H7 (cell line): ENCODE results near the gene SLC39A11. TPM values are rescaled to one million over a fixed set of nuclear protein-coding genes. Genes with fewer than 3 reads are reported as not detected.

Source experiments
- DNase-seq: peaks from one replicate; pipeline ENCODE4 v3.0.0; 2012
- H3K27me3 ChIP-seq: 2 replicates; pipeline ENCODE4 v1.6.0; 2011; ENCODE audit warnings: mild to moderate bottlenecking, low read length; ENCODE audit not compliant: control insufficient read depth, insufficient read depth
- H3K36me3 ChIP-seq: replicated peaks from 2 replicates; pipeline ENCODE4 v1.5.1; 2011; ENCODE audit warnings: low read length; ENCODE audit not compliant: control insufficient read depth, insufficient read depth
- H3K4me3 ChIP-seq: 2 replicates; pipeline ENCODE4 v1.5.1; 2011; ENCODE audit warnings: low read depth, mild to moderate bottlenecking, control low read depth, low read length, moderate library complexity; ENCODE audit not compliant: insufficient read depth
- total RNA-seq: library from RNA; depleted of rRNA; stranded (reverse); fragments of >200 nt; shearing (Covaris generic); gene quantifications from 2 replicates; pipeline ENCODE4 v1.2.3, GENCODE V29; 2014; rRNA removed

Gene SLC39A11
- total RNA-seq, 1 experiment from 2014 or later, result 6.8 TPM

DNA sequence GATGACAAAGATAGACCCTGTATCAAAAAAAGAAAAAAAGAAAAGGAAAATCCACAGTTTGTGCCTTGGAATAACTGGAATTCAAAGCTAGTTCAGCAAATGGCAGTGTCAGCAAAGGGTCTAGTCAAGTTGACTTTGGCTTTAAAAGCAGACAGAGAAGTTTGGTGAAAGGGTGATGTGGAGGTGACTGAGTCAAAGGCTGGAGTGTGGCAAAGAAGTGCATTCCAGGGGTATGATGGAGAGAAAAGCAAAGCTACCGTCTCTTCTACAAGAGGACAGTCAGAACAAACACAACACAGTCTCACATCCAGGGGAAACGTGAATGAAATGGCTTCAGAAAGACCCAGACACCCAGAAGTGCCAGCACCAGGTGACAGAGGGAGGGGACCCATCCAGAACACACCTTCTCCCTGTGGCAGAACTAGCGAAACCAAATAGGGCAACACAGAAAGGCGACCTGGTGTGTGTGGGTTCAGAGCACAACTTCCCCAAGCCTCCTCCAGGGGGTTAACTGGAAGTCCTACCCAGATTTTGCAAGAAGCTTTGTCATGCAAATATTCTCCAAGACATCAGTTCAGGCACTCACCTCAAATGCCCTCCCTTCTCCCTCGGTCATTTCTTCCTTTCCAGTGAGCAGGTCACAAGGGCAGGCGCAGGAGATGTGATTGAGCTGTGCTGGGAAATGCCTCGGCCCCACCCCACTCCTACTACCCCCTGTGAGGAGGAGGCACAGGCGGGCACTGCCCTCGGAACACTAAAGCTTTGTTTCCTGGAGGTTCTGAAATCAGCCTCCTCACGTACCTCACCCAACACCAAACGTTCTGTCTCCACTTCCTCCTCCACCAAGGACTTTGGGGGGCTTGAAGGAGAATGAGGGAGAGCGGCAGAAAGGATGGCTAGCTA is 489.7 kb downstream of the SLC39A11 start:
- peak; percentile 81 for DNase-seq
- no peak overlapping the region for H3K4me3 ChIP-seq
- H3K27me3 ChIP-seq, result no peaks in the 10 kb centered on the region
- H3K36me3 ChIP-seq, result no peaks in the 10 kb centered on the region

DNA sequence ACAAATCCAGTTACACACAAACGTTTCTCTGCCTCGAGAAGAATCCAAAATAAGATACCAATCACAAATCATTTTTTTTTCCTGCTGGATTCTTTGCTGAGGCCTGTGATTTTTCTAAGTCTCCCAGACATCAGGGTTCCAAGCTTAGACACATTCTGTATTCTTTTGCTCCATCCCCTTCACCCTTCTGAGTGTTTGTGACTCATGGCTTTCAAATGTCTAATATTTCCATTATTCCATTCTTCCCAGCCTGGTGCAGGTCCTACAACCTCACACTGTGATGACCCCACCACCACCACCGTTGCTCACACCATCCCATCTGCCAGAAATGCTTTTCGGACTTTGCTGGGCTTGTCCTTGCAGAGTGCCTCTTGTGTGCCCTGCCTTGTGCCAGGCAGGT is 491.6 kb downstream of the SLC39A11 start:
- H3K27me3 ChIP-seq, result no peaks in the 10 kb centered on the region
- DNase-seq, result no peak
- H3K4me3 ChIP-seq, result no peak overlapping the region
- no peaks in the 10 kb centered on the region for H3K36me3 ChIP-seq

- Histone ChIP-seq H3K27me3 (no peaks in the 10 kb centered on the region), H3K36me3 (no peaks in the 10 kb centered on the region), H3K4me3 (no peak overlapping the region)
- DNase-seq, result no peak
Observed at GRCh38 chr17:72599891-72600290, 492.6 kb downstream of the SLC39A11 start.

- no peaks in the 10 kb centered on the region for H3K27me3 ChIP-seq
- no peak for DNase-seq
- no peak overlapping the region for H3K4me3 ChIP-seq
- H3K36me3 ChIP-seq, result no peaks in the 10 kb centered on the region
Observed at GRCh38 chr17:72598695-72599094, 493.8 kb downstream of the SLC39A11 start.

- no peak for DNase-seq
- Histone ChIP-seq H3K36me3 (no peaks in the 10 kb centered on the region), H3K4me3 (no peak overlapping the region), H3K27me3 (peaks cover under 1% of the 10 kb centered on the region)
Observed at GRCh38 chr17:72597354-72598087, 495.0 kb downstream of the SLC39A11 start.

Other genes with a start within 250 kb of the SLC39A11 start
- 1.3 and 2.5 TPM in 2 replicates for gene SSTR2, start 72.3 kb upstream of the SLC39A11 start, total RNA-seq
- gene COG1, start 100.4 kb upstream of the SLC39A11 start, total RNA-seq, result 12.9 and 20.4 TPM in 2 replicates
- gene CPSF4L, start 169.2 kb upstream of the SLC39A11 start, total RNA-seq, result not detected in 2 replicates
- gene CDC42EP4, start 219.3 kb upstream of the SLC39A11 start, total RNA-seq, result 30.7 and 32.7 TPM in 2 replicates